ENCODE results near the gene ATG2B.

The ATG2B gene

DNA sequence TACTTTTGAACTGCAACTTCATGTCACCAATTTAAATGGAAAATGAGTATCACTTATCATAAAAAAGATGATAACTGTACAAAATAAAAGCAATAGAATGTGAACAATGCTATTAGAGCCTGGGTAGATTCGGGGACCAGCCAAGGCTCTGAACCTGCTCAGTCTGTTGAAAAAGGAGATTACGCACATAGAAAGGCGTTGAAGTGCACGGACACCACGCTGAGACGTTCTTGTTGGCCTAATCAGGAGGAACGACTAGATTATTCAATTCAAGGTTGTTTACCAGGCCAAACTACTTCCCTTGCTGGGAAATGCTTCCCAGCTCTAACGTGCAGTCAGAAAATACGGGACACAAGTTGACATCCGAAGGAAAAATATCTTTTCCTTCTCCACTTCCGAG is 130.6 kb downstream of the ATG2B start:
- Histone ChIP-seq H3K36me3 (replicated peaks; ENCODE audit: low read depth, low read length) (no peaks in the 10 kb centered on the region), H3K9ac (ENCODE audit: low read length) (no peak overlapping the region), H4K20me1 (ENCODE audit: insufficient read depth, low read length) (no peaks in the 10 kb centered on the region), H3K27me3 (ENCODE audit: low read depth, low read length) (peaks cover 6% of the 10 kb centered on the region; the same call in 1 of the 2 replicates), H3K4me2 (ENCODE audit: low read length) (no peak overlapping the region), H3K27ac (ENCODE audit: low read length) (no peak overlapping the region), H3K9me3 (ENCODE audit: insufficient read depth, low read length) (no peaks in the 10 kb centered on the region), H3K4me3 (ENCODE audit: low read length) (no peak overlapping the region), H3K79me2 (ENCODE audit: low read length) (no peaks in the 10 kb centered on the region), H3K4me1 (ENCODE audit: low read length) (no peaks in the 10 kb centered on the region), H2AFZ (ENCODE audit: low read depth, low read length) (no peak overlapping the region)
- TF ChIP-seq, protein P1, sequence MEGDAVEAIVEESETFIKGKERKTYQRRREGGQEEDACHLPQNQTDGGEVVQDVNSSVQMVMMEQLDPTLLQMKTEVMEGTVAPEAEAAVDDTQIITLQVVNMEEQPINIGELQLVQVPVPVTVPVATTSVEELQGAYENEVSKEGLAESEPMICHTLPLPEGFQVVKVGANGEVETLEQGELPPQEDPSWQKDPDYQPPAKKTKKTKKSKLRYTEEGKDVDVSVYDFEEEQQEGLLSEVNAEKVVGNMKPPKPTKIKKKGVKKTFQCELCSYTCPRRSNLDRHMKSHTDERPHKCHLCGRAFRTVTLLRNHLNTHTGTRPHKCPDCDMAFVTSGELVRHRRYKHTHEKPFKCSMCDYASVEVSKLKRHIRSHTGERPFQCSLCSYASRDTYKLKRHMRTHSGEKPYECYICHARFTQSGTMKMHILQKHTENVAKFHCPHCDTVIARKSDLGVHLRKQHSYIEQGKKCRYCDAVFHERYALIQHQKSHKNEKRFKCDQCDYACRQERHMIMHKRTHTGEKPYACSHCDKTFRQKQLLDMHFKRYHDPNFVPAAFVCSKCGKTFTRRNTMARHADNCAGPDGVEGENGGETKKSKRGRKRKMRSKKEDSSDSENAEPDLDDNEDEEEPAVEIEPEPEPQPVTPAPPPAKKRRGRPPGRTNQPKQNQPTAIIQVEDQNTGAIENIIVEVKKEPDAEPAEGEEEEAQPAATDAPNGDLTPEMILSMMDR (IDR thresholded peaks at IDR 0.05; ENCODE audit: low read depth, low read length): no peak
- no peak for TF ChIP-seq EZH2phosphoT487 (IDR thresholded peaks at IDR 0.05; ENCODE audit: low read depth)

GRCh38 chr14:96231526-96232130 is 131.5 kb downstream of the ATG2B start:
- H3K79me2 ChIP-seq (ENCODE audit: low read length): no peaks in the 10 kb centered on the region
- H3K27me3 ChIP-seq (ENCODE audit: low read depth, low read length): peaks cover under 1% of the 10 kb centered on the region; the same call in 1 of the 2 replicates
- H3K9me3 ChIP-seq (ENCODE audit: insufficient read depth, low read length): no peaks in the 10 kb centered on the region
- H3K36me3 ChIP-seq (replicated peaks; ENCODE audit: low read depth, low read length): no peaks in the 10 kb centered on the region
- no peak overlapping the region for H3K4me3 ChIP-seq (ENCODE audit: low read length)
- H4K20me1 ChIP-seq (ENCODE audit: insufficient read depth, low read length): no peaks in the 10 kb centered on the region
- H2AFZ ChIP-seq (ENCODE audit: low read depth, low read length): no peak overlapping the region
- H3K4me1 ChIP-seq (ENCODE audit: low read length): no peaks in the 10 kb centered on the region
- no peak overlapping the region for H3K4me2 ChIP-seq (ENCODE audit: low read length)
- no peak overlapping the region for H3K27ac ChIP-seq (ENCODE audit: low read length)
- no peak overlapping the region for H3K9ac ChIP-seq (ENCODE audit: low read length)
- TF ChIP-seq, protein P1 (IDR thresholded peaks at IDR 0.05; ENCODE audit: low read depth, low read length): no peak

- no peaks in the 10 kb centered on the region for H4K20me1 ChIP-seq (ENCODE audit: insufficient read depth, low read length)
- H3K4me3 ChIP-seq (ENCODE audit: low read length): no peak overlapping the region
- H3K4me1 ChIP-seq (ENCODE audit: low read length): no peaks in the 10 kb centered on the region
- H2AFZ ChIP-seq (ENCODE audit: low read depth, low read length): no peak overlapping the region
- no peaks in the 10 kb centered on the region; the same call in 1 of the 2 replicates for H3K27me3 ChIP-seq (ENCODE audit: low read depth, low read length)
- no peaks in the 10 kb centered on the region for H3K36me3 ChIP-seq (replicated peaks; ENCODE audit: low read depth, low read length)
- TF ChIP-seq, protein P1 (IDR thresholded peaks at IDR 0.05; ENCODE audit: low read depth, low read length): no peak
- TF ChIP-seq EZH2phosphoT487 (IDR thresholded peaks at IDR 0.05; ENCODE audit: low read depth): no peak
- H3K4me2 ChIP-seq (ENCODE audit: low read length): no peak overlapping the region
- no peaks in the 10 kb centered on the region for H3K79me2 ChIP-seq (ENCODE audit: low read length)
- no peak overlapping the region for H3K27ac ChIP-seq (ENCODE audit: low read length)
- H3K9ac ChIP-seq (ENCODE audit: low read length): no peak overlapping the region
- no peaks in the 10 kb centered on the region for H3K9me3 ChIP-seq (ENCODE audit: insufficient read depth, low read length)
Measured at GRCh38 chr14:96231056-96231455, 132.1 kb downstream of the ATG2B start.

- Histone ChIP-seq H3K79me2 (ENCODE audit: low read length) (no peaks in the 10 kb centered on the region), H3K27ac (ENCODE audit: low read length) (no peak overlapping the region), H3K4me1 (ENCODE audit: low read length) (no peaks in the 10 kb centered on the region), H3K27me3 (ENCODE audit: low read depth, low read length) (peaks cover under 1% of the 10 kb centered on the region; the same call in 1 of the 2 replicates), H3K9ac (ENCODE audit: low read length) (no peak overlapping the region), H3K4me2 (ENCODE audit: low read length) (no peak overlapping the region), H2AFZ (ENCODE audit: low read depth, low read length) (no peak overlapping the region), H3K9me3 (ENCODE audit: insufficient read depth, low read length) (no peaks in the 10 kb centered on the region), H3K4me3 (ENCODE audit: low read length) (no peak overlapping the region), H4K20me1 (ENCODE audit: insufficient read depth, low read length) (no peaks in the 10 kb centered on the region), H3K36me3 (replicated peaks; ENCODE audit: low read depth, low read length) (no peaks in the 10 kb centered on the region)
- TF ChIP-seq, protein P1 (IDR thresholded peaks at IDR 0.05; ENCODE audit: low read depth, low read length): no peak
- no peak for TF ChIP-seq EZH2phosphoT487 (IDR thresholded peaks at IDR 0.05; ENCODE audit: low read depth)
Measured at GRCh38 chr14:96229315-96229714, 133.8 kb downstream of the ATG2B start.
